HG02610 (cell line): Measurements from ENCODE around the gene DENND1C.

Experiments
- ATAC-seq: cut with Tn5 transposase; IDR thresholded peaks from one replicate; pipeline ENCODE4 v1.9.1; 2021; ENCODE audit warnings: mild to moderate bottlenecking, moderate library complexity; ENCODE audit not compliant: unreplicated experiment

The DENND1C gene

GRCh38 chr19:6480848-6481415, 655 bp downstream of the DENND1C start:
- ATAC-seq, result peak; percentile 19

- ATAC-seq, result no peak
Observed at GRCh38 chr19:6479836-6480398, 1.7 kb downstream of the DENND1C start.

DNA sequence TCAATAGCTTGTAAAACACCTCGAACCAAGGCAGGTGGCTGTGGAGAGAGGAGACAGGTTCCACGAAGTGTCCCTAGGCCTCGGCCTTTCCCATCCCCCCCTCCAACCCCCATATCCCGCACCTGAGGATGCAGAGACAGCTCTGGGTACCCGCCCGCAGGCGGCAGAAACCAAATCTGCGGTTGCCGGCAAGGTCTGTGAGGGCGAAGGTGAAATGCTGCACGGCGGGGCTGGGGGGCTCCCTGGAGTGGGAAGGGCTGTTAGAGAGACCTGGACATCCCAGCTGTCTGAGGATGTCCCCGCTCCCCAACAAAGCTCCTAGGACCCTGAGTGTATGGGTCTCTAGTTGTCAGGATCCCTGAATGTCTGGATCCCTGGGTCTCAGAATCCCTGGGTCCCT, 2.8 kb downstream of the DENND1C start:
- ATAC-seq, result no peak

GRCh38 chr19:6476896-6477431, 4.6 kb downstream of the DENND1C start:
- ATAC-seq, result no peak

- ATAC-seq, result no peak
Observed at GRCh38 chr19:6476155-6476895, 5.3 kb downstream of the DENND1C start.

GRCh38 chr19:6475321-6476108, 6.1 kb downstream of the DENND1C start:
- no peak for ATAC-seq

DNA sequence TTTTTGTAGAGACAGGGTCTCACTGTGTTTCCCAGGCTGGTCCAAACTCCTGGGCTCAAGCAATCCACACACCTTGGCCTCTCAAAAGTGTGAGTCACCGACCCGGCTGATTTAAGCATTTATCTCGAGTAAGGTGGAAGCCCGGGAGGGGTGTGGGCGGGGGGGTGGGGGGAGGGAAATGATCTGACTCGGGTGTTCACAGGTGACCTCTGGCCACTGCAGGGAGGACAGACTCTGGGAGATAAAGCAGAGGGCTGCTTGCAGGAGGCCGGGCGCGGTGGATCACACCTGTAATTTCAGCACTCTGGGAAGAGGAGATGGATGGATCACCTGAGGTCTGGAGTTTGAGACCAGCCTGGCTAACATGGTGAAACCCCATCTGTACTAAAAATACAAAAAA, 7.9 kb downstream of the DENND1C start:
- ATAC-seq, result no peak

GRCh38 chr19:6472713-6473112, 8.9 kb downstream of the DENND1C start:
- ATAC-seq, result no peak

DNA sequence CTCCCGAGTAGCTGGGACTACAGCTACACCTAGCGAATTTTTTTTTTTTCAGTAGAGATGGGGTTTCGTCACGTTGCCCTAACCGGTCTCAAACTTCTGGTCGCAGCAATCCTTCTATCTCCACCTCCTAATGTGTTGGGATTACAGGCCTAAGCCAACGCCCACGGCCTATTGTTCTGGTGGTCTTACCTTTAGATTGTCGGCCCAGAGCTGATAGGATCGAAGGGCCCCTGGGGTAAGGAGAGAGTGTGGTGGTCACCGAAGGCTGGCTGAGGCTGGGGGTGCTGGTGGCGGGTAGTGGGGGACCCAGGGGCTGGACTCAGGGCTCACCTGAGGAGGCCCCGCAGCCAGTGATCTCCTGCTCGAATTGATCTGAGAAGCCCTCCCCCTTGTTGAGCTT, 10.5 kb downstream of the DENND1C start:
- ATAC-seq, result no peak

DNA sequence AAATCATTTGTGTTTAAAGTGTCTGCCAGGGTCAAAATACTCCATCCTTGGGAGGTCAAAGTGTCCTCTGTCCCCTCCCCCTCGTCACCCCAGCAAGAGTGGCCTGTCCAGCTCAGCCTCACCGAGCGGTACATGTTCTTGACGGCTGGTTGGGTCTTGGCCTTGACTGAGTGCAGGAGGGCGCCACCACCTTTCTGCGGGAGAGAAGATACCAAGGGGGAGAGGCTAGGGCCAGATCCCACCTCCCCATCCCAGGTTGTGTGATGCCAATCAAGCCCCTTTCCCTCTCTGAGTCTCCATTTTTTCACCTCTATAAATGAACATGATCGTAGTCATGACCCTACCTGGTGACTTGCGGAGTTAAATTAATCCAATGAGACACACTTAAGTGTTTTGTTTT, 11.4 kb downstream of the DENND1C start:
- no peak for ATAC-seq

DNA sequence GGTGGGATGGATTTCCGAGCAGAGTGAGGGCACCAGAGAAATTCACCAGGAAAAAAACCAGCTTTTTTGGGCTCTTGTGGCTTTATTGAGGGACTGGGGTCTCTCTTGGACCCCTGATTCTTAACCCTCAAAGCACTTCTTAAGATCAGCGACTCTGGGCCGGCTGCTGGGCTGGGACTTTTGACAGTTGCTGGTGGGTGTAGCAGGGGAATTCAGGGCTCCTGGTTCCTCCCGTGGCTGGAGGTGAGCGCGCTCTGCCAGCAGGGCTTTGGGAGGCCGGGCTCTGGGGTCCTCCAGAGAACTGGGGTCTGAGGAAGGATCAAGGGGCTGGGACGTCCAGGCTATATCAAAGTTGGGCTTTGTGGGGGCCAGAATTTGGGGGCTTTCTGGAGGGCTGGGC, 14.2 kb downstream of the DENND1C start:
- ATAC-seq, result no peak

DNA sequence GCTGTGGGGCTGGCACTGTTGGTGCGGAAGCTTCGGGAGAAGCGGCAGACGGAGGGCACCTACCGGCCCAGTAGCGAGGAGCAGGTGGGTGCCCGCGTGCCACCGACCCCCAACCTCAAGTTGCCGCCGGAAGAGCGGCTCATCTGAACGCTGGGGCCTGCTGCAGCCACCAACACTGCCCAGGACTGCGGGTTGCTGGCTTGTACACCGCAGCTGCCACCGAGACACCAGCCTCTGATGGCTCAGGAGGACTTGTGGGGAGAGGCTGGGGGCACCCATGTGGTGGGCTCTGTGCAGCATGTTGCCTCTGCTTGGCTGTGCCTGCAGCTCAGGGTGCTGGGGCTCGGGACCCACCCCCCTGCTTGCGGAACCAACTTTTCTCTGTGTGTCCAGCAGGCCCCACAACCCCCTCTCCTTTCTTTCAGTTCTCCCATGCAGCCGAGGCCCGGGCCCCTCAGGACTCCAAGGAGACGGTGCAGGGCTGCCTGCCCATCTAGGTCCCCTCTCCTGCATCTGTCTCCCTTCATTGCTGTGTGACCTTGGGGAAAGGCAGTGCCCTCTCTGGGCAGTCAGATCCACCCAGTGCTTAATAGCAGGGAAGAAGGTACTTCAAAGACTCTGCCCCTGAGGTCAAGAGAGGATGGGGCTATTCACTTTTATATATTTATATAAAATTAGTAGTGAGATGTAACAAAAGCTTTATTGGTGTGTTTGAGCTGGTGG, 14.9 kb downstream of the DENND1C start:
- no peak for ATAC-seq

DNA sequence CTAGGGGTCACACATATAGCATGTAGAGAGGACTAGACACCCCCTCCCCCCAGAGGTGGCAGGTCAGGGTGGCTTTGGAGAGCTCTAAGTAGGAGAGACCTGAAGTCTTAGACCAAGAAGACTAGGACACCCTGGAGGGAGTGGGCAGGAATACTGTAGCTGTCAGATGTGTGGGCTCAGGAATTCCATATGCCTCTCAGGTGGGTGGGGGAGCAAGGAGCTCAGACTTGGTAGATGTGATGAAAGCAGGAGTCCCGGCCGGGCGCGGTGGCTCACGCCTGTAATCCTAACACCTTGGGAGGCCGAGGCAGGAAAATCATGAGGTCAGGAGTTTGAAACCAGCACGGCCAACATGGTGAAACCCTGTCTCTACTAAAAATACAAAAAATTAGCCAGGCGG, 15.9 kb downstream of the DENND1C start:
- ATAC-seq, result no peak

GRCh38 chr19:6465006-6465405, 16.6 kb downstream of the DENND1C start:
- no peak for ATAC-seq

- ATAC-seq, result no peak
Observed at GRCh38 chr19:6464070-6464873, 17.3 kb downstream of the DENND1C start, which contains the start of gene CRB3. CRB3 (plus strand) TSS chr19:6464271; CDS start chr19:6464702, 431 bp downstream.

- ATAC-seq, result peak; percentile 78
Observed at GRCh38 chr19:6460099-6460884, 21.3 kb downstream of the DENND1C start.

DNA sequence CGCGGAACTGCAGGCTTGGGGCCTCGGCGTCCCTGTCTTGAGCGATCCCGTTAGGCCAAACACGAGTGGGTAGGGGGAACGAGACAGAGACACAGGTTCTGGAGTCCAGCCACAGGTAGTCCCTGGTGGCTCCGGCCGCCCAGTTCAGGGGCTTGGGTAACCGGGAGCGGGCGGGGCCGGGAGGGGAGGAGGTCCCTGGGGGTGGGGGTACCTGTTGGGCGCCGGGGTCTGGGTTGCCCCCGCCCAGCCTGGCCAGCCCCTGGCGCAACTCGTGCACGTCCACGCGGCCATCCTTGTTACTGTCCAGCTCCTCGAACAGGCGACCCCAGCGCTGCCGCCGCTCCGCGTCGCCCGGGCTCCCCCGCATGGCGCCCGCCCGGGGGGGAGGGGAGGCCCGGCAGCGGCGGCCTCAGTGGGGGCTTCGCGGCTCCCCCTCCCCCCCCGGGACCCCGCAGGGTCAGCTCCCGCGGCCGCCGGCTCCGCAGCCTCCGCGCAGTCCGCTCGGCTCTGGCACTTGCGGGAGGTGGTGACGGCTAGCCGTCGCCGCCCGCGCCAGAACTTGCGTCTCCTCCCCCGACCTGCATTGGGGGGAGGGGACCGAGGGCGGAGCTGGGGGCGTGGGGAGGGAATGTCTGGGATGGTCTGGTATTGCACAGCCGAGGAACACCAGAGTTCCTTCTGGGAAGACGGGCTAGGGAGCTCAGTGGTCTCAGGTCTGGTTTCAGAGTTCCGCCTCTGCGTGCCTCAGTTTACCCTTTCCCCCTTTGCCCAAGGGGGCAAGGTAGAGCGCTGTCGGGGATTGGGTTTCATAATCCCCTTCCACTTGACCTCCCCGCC, 22.1 kb downstream of the DENND1C start, which contains the start of gene SLC25A23:
TSS of gene SLC25A23 (minus strand) at position 531 of the 837 bp plus-strand sequence. CDS start at position 367, 164 bp downstream.
- no peak for ATAC-seq

DNA sequence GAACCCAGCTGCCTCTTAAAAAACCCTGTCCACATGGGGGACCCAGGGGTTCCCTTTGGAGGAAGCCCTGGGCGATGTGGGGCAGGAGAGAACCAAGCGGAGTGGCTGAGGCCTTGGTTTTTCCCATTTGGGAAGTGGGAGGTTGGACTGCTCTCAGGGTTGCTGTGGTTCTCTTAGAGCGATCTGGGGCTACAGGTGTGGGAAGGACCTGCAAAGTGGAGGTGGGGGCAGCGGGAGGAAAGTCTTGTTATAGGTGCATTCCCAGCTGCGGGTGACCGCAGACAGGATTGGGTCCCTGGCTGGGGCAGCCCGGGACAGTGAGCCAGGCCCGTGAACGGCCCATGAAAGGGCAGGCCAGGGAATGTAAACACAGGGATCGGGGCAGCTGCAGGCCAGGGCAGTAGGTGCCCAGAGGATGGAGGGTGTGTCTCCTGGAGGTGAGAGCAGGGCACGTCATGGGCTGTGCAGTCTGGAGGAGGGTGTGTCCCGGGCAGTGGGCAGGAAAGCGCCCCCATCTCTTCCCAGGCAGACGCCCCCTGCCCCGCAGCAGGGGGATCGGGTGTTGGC, 22.8 kb downstream of the DENND1C start:
- no peak for ATAC-seq
